Stimulated activated CD4-positive, alpha-beta T cell treated with anti-CD3 and anti-CD28 coated beads, Interleukin-1b, Interleukin-23, amount 100 ng/mL, for 48 hours (primary cell): Measurements from ENCODE around the gene GOLGA8N.

Experiments used
- DNase-seq: peaks from one replicate; pipeline ENCODE4 v3.0.0-alpha.2; 2020

Gene GOLGA8N

DNA sequence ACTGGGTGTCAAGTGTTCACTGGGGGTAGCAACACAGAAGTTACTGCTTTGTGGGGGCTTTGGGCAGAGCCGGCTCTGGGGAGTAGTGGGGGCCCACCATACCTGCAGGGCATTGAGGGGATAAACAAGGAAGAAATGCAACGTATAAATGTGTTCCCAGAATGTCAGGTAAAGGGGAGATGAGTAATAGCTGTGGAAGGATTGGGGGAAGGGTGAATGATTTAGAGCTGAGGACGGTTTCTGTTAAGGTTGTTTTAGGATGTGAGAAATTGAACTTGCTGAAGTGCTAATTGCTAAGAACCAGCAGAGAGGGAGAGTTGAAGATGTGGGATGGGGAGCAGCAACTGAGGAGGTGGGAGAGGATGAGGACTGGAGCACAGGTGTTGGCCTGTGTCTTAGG, 58.9 kb downstream of the GOLGA8N start:
- no peak for DNase-seq

DNA sequence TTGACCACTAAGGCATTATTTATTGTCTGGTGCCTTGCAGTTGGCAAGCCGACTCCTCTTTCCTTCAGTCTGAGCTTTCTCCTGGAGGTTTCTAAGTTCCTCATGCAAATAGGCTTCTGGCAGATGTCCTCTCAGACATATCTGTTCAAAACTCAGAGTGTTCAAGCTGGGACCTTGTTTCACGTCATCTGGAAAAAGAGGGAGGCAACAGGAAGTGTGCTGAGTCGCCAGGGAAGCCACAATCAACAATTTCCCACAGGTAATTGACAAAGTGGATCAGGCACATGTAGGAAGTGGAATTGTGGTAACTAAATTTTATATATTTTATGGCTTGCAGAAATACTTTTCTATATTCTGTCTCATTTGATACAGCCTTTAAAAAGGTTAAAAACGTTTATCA, 62.8 kb downstream of the GOLGA8N start:
- DNase-seq, result no peak

DNA sequence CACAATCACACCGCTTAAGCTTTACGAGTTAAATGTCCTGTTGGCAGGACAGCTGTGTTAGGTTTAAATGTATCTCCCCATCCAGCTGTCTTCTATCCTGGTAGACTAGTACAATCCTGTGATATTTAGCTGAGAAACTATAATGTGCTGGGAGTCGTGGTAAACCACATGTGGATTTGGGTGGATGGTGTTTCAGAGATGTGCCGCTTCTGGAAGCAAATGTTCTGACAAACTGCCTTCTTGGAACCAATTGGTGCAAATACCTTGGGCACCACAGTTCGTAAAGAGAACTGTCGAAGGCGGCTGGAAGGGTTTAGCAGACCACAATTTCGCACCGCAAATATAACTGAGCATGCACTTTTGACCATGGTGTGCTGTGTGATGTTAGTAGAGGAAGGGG, 63.2 kb downstream of the GOLGA8N start:
- DNase-seq, result no peak
